ENCODE data around the gene SLC13A3. TPM values are rescaled to one million over a fixed set of nuclear protein-coding genes. Genes with fewer than 3 reads are reported as not detected.

The SLC13A3 gene
- polyA plus RNA-seq, 1 donor, result 3.7 TPM

DNA sequence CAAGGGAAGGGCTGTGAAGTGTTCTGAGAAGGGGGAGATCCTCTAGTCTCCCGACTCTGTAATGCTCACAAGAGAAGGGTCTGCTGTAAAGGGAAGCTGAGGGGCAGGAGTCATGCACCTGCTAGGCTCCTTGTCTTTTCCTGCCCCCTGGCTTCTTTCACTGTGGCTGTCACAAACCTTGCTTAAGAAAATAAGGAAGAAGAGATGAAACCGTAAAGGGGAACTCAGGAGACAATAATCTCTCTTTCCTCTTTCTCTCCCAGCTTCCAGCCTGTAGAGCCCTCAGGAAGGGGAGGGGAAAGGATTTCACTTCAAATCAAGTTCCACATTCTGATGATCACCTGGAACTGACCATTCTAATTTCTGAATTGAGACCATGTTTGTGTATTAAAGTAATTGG is 26.3 kb downstream of the SLC13A3 start:
- H3K36me3 ChIP-seq (ENCODE audit: control insufficient read depth, insufficient read depth, low read length), result no peaks in the 10 kb centered on the region
- no peaks in the 10 kb centered on the region for H3K9me3 ChIP-seq (ENCODE audit: control insufficient read depth, low read depth, low read length)
- no peaks in the 10 kb centered on the region for H3K27me3 ChIP-seq (ENCODE audit: control insufficient read depth, insufficient read depth, low read length)
- no CpG with 5 or more reads among the region's 2 CpGs for WGBS (ENCODE audit: insufficient coverage, low lambda C conversion rate)
- H3K27ac ChIP-seq (ENCODE audit: low read length), result no peak overlapping the region
- DNase-seq, result no peak
- H3K4me3 ChIP-seq (ENCODE audit: low read length), result no peak overlapping the region
- no peaks in the 10 kb centered on the region for H3K4me1 ChIP-seq (ENCODE audit: control insufficient read depth, insufficient read depth, low read length)

DNA sequence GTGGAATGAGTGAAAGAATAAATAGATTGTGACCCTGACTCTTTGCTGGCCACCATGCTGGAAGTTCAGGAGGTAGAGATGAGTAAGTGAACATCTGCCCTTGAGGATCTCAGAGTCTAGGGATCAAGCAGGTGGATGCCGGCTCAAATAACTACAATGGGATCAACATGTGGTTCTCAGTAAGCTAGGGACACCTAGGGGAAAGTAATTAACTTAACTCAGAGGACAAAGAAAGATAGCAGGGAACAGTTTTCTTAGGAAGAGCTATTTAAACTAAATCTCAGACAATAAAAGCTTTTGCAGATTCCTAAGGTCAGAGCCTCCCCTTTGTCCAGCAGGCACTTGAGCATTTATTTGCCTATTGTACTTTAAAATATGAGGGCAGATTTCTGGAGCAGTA is 29.1 kb downstream of the SLC13A3 start:
- no peak for DNase-seq
- Histone ChIP-seq H3K27me3 (ENCODE audit: control insufficient read depth, insufficient read depth, low read length) (no peaks in the 10 kb centered on the region), H3K4me3 (ENCODE audit: low read length) (no peak overlapping the region), H3K9me3 (ENCODE audit: control insufficient read depth, low read depth, low read length) (no peaks in the 10 kb centered on the region), H3K36me3 (ENCODE audit: control insufficient read depth, insufficient read depth, low read length) (no peaks in the 10 kb centered on the region), H3K4me1 (ENCODE audit: control insufficient read depth, insufficient read depth, low read length) (no peaks in the 10 kb centered on the region), H3K27ac (ENCODE audit: low read length) (no peak overlapping the region)
- no CpG with 5 or more reads among the region's 1 CpG for WGBS (ENCODE audit: insufficient coverage, low lambda C conversion rate)

GRCh38 chr20:46621492-46621891 is 29.8 kb downstream of the SLC13A3 start:
- Histone ChIP-seq H3K36me3 (ENCODE audit: control insufficient read depth, insufficient read depth, low read length) (no peaks in the 10 kb centered on the region), H3K9me3 (ENCODE audit: control insufficient read depth, low read depth, low read length) (no peaks in the 10 kb centered on the region), H3K4me3 (ENCODE audit: low read length) (no peak overlapping the region), H3K4me1 (ENCODE audit: control insufficient read depth, insufficient read depth, low read length) (no peaks in the 10 kb centered on the region), H3K27ac (ENCODE audit: low read length) (no peak overlapping the region), H3K27me3 (ENCODE audit: control insufficient read depth, insufficient read depth, low read length) (no peaks in the 10 kb centered on the region)
- WGBS (ENCODE audit: insufficient coverage, low lambda C conversion rate), result no CpG with 5 or more reads among the region's 4 CpGs
- DNase-seq, result no peak

GRCh38 chr20:46619445-46619844 is 31.8 kb downstream of the SLC13A3 start:
- Histone ChIP-seq H3K4me3 (ENCODE audit: low read length) (no peak overlapping the region), H3K4me1 (ENCODE audit: control insufficient read depth, insufficient read depth, low read length) (no peaks in the 10 kb centered on the region), H3K27me3 (ENCODE audit: control insufficient read depth, insufficient read depth, low read length) (no peaks in the 10 kb centered on the region), H3K9me3 (ENCODE audit: control insufficient read depth, low read depth, low read length) (no peaks in the 10 kb centered on the region), H3K27ac (ENCODE audit: low read length) (no peak overlapping the region), H3K36me3 (ENCODE audit: control insufficient read depth, insufficient read depth, low read length) (no peaks in the 10 kb centered on the region)
- no CpG with 5 or more reads among the region's 2 CpGs for WGBS (ENCODE audit: insufficient coverage, low lambda C conversion rate)
- no peak for DNase-seq

GRCh38 chr20:46618316-46619100 is 32.8 kb downstream of the SLC13A3 start:
- WGBS (ENCODE audit: insufficient coverage, low lambda C conversion rate), result no CpG with 5 or more reads among the region's 7 CpGs

DNA sequence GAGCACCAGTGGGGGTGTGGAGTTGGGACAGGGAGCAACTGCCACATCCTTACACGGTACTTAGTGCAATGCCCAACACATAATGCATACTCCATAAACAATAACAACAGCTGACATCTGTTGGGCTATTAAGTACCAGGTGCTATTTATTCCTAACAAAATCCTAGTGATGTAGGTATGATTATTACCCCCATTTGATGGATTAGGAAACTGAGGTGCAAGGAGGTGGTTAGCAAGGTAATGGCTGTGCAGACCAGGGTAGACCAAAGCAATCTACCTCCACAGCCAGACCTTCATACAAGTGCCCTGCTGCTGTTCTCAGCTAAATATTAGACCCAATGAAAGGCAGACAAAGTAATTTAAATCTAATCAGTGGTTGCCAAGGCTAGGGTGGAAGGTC is 36.8 kb downstream of the SLC13A3 start:
- H3K27me3 ChIP-seq (ENCODE audit: control insufficient read depth, insufficient read depth, low read length), result no peaks in the 10 kb centered on the region
- no peaks in the 10 kb centered on the region for H3K9me3 ChIP-seq (ENCODE audit: control insufficient read depth, low read depth, low read length)
- no peak overlapping the region for H3K4me3 ChIP-seq (ENCODE audit: low read length)
- no CpG with 5 or more reads among the region's 1 CpG for WGBS (ENCODE audit: insufficient coverage, low lambda C conversion rate)
- H3K36me3 ChIP-seq (ENCODE audit: control insufficient read depth, insufficient read depth, low read length), result no peaks in the 10 kb centered on the region
- no peak overlapping the region for H3K27ac ChIP-seq (ENCODE audit: low read length)
- no peak for DNase-seq
- no peaks in the 10 kb centered on the region for H3K4me1 ChIP-seq (ENCODE audit: control insufficient read depth, insufficient read depth, low read length)

More at GRCh38 chr20:46618316-46619100, 32.8 kb downstream of the SLC13A3 start:
- Histone ChIP-seq H3K9me3 (ENCODE audit: control insufficient read depth, low read depth, low read length) (no peaks in the 10 kb centered on the region), H3K4me1 (ENCODE audit: control insufficient read depth, insufficient read depth, low read length) (no peaks in the 10 kb centered on the region), H3K27ac (ENCODE audit: low read length) (no peak overlapping the region), H3K27me3 (ENCODE audit: control insufficient read depth, insufficient read depth, low read length) (no peaks in the 10 kb centered on the region), H3K4me3 (ENCODE audit: low read length) (no peak overlapping the region), H3K36me3 (ENCODE audit: control insufficient read depth, insufficient read depth, low read length) (no peaks in the 10 kb centered on the region)
- no peak for DNase-seq

GRCh38 chr20:46610145-46610544 is 41.1 kb downstream of the SLC13A3 start:
- H3K36me3 ChIP-seq (ENCODE audit: control insufficient read depth, insufficient read depth, low read length), result no peaks in the 10 kb centered on the region
- DNase-seq, result no peak
- WGBS (ENCODE audit: insufficient coverage, low lambda C conversion rate), result 100% methylated on average over 1 of the region's 2 CpGs
- H3K4me3 ChIP-seq (ENCODE audit: low read length), result no peak overlapping the region
- no peaks in the 10 kb centered on the region for H3K9me3 ChIP-seq (ENCODE audit: control insufficient read depth, low read depth, low read length)
- H3K27me3 ChIP-seq (ENCODE audit: control insufficient read depth, insufficient read depth, low read length), result no peaks in the 10 kb centered on the region
- H3K4me1 ChIP-seq (ENCODE audit: control insufficient read depth, insufficient read depth, low read length), result peaks cover 23% of the 10 kb centered on the region
- H3K27ac ChIP-seq (ENCODE audit: low read length), result no peak overlapping the region

DNA sequence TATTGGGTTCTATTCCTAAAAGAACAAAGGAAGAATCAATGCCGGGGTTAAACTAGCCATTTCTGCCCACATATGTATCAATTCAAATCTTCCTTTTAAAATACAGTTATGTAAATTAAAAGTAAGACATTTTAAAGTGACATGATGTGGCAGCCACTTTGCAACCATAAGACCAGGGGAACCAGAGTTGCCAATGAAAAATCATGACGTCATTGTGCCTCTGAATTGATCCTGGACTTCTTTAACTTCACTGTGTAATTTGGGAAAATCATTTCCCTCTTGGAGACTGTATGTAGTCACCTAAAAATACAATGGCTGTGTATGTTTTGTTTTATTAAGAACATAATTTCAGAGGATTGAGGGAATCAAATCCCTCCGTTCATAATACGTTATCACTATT is 42.2 kb downstream of the SLC13A3 start:
- DNase-seq, result no peak
- 100% methylated on average over 1 of the region's 4 CpGs for WGBS (ENCODE audit: insufficient coverage, low lambda C conversion rate)

DNA sequence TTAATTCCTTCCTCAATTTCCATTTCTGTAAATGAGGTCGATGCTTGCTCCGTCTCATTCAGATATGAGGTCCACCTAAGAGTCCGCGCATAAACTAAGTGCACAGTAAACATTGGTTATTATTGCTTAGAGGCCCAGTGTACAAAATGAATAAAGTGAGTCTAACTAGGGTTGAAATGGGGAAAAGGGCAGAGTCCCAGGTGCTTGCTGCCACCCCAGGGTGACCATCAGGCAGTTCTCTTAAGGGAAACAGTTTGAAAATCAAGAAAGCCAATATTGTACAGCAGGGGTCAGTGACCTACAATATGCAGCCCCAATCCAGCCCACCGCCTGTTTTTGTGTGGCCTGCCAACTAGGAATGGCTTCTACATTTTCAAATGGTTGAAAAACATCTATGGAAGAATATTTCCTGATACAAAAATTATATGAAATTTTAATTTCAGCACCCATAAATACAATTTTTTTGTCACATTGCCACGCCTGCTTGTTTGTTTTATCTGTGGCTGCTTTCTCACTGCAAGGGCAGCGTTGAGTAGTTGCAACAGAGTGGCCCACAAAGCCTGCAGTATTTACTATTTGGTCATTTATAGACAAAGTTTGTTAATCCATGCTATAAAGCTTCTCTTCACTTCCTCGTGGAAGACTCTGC is 43.3 kb downstream of the SLC13A3 start:
- DNase-seq, result no peak
- H3K27ac ChIP-seq (ENCODE audit: low read length), result peak overlapping the region; percentile 37
- H3K27me3 ChIP-seq (ENCODE audit: control insufficient read depth, insufficient read depth, low read length), result no peaks in the 10 kb centered on the region
- H3K4me3 ChIP-seq (ENCODE audit: low read length), result no peak overlapping the region
- 100% methylated on average over 1 of the region's 8 CpGs for WGBS (ENCODE audit: insufficient coverage, low lambda C conversion rate)
- H3K36me3 ChIP-seq (ENCODE audit: control insufficient read depth, insufficient read depth, low read length), result no peaks in the 10 kb centered on the region
- H3K4me1 ChIP-seq (ENCODE audit: control insufficient read depth, insufficient read depth, low read length), result peaks cover 37% of the 10 kb centered on the region
- H3K9me3 ChIP-seq (ENCODE audit: control insufficient read depth, low read depth, low read length), result no peaks in the 10 kb centered on the region

More for the DNA sequence above, 42.2 kb downstream of the SLC13A3 start:
- Histone ChIP-seq H3K36me3 (ENCODE audit: control insufficient read depth, insufficient read depth, low read length) (no peaks in the 10 kb centered on the region), H3K27ac (ENCODE audit: low read length) (no peak overlapping the region), H3K4me3 (ENCODE audit: low read length) (no peak overlapping the region), H3K27me3 (ENCODE audit: control insufficient read depth, insufficient read depth, low read length) (no peaks in the 10 kb centered on the region), H3K4me1 (ENCODE audit: control insufficient read depth, insufficient read depth, low read length) (peaks cover 34% of the 10 kb centered on the region), H3K9me3 (ENCODE audit: control insufficient read depth, low read depth, low read length) (no peaks in the 10 kb centered on the region)

DNA sequence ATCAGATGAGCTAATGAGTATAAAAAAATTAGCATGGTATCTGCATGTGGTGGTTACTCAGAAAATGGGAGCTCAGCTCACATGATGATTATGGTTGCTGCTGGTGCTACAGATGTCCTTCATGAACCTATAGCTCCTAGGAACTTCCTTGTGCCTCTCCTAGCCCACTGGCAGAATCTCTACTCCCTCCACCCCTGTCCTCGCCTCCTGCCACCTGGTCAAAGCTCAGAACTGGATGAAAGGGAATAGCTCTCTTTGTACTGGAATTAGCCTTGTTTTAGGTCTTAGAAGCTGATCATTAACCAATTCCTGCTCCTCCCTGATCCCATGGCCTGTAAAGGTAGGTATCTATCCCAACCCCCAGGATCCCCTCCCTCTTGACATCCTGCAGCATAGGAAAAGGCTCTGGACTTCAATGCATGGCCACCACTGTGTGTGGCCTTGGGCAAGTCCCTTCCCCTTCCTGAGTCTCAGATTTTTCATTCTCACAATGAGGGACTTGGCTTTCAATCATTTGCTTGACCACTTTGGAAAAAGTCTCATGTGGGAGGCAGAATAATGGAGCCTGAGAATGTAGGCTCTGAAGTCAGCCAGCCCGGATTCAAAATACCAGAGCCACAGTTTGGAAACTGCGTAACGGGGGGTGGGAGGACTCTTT is 43.9 kb downstream of the SLC13A3 start:
- no CpG with 5 or more reads among the region's 4 CpGs for WGBS (ENCODE audit: insufficient coverage, low lambda C conversion rate)
- no peaks in the 10 kb centered on the region for H3K9me3 ChIP-seq (ENCODE audit: control insufficient read depth, low read depth, low read length)
- H3K4me3 ChIP-seq (ENCODE audit: low read length), result no peak overlapping the region
- H3K27me3 ChIP-seq (ENCODE audit: control insufficient read depth, insufficient read depth, low read length), result no peaks in the 10 kb centered on the region
- peak; percentile 43 to 85 for DNase-seq
- H3K27ac ChIP-seq (ENCODE audit: low read length), result peak overlapping the region; percentile 37
- H3K4me1 ChIP-seq (ENCODE audit: control insufficient read depth, insufficient read depth, low read length), result peaks cover 37% of the 10 kb centered on the region
- no peaks in the 10 kb centered on the region for H3K36me3 ChIP-seq (ENCODE audit: control insufficient read depth, insufficient read depth, low read length)

All from large intestine (tissue), 3 donors.